Epithelial cell of proximal tubule (primary cell): ENCODE data around the gene NEK5. TPM values are rescaled to one million over a fixed set of nuclear protein-coding genes. Genes with fewer than 3 reads are reported as not detected.

Experiments used
- DNase-seq: peaks from one replicate; pipeline ENCODE4 v3.0.0-alpha.2; 2011; ENCODE audit warnings: low read depth
- H3K4me3 ChIP-seq: 2 replicates; pipeline ENCODE4 v1.5.1; 2011; ENCODE audit warnings: low read depth, mild to moderate bottlenecking, low read length
- CTCF ChIP-seq: conservative IDR thresholded peaks from 2 replicates; pipeline ENCODE4 v1.5.1; 2012; ENCODE audit warnings: low read depth, mild to moderate bottlenecking, low read length
- total RNA-seq: library from RNA; depleted of rRNA; stranded (reverse); fragments of >200 nt; gene quantifications from 2 replicates; pipeline ENCODE4 v1.2.3, GENCODE V29; 2015

NEK5 gene
- total RNA-seq, 1 donor from 2014 or later: not detected

GRCh38 chr13:51998723-51999509 is 130.0 kb downstream of the NEK5 start:
- no peak overlapping the region for H3K4me3 ChIP-seq
- no peak for TF ChIP-seq CTCF
- no peak for DNase-seq

GRCh38 chr13:51997641-51998330 is 131.1 kb downstream of the NEK5 start:
- no peak for TF ChIP-seq CTCF

GRCh38 chr13:51997186-51997585 is 131.7 kb downstream of the NEK5 start:
- no peak for TF ChIP-seq CTCF
- no peak for DNase-seq
- no peak overlapping the region for H3K4me3 ChIP-seq

More at GRCh38 chr13:51997641-51998330, 131.1 kb downstream of the NEK5 start:
- DNase-seq: no peak
- H3K4me3 ChIP-seq: no peak overlapping the region

- DNase-seq: no peak
- TF ChIP-seq CTCF: no peak
- H3K4me3 ChIP-seq: no peak overlapping the region
These were observed 132.2 kb downstream of the NEK5 start for GRCh38 chr13:51996641-51997040.

- H3K4me3 ChIP-seq: no peak overlapping the region
- no peak for TF ChIP-seq CTCF
- no peak for DNase-seq
These were observed 133.0 kb downstream of the NEK5 start for GRCh38 chr13:51995677-51996551.

GRCh38 chr13:51993713-51994112 is 135.2 kb downstream of the NEK5 start:
- no peak for TF ChIP-seq CTCF
- H3K4me3 ChIP-seq: no peak overlapping the region
- no peak for DNase-seq
